ENCODE results near the gene SFTPD. TPM values are rescaled to one million over a fixed set of nuclear protein-coding genes. Genes with fewer than 3 reads are reported as not detected.
A peak's percentile ranks its signal among the peaks of the same experiment; 100 is the strongest.

The SFTPD gene
- total and polyA plus RNA-seq, 2 of the 8 experiments (the other 6 are each of a cell fraction or from before 2014, with no cell fraction given) = 0.21 to 0.54 TPM

DNA sequence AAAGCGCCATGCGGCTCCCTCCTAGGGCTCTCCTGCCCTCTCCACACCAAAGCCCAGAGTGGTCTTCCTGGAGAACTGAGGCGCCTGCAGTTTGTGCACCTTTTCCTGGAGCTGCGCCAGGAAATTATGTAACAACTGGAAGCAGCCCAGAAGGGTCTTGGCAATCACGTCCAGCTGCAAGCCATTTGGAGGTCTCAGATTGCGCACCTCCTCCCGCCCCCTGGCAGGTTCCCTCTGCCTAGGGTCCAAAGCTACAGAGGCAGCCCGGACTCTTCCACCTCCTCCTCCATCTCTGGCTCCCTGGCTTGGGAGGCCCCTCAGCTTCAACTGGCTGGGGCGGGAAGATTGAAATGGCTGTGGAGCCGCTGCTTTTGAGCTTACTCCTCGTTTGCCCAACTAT lies 34.0 kb upstream of the SFTPD start:
- peaks cover 7% of the 10 kb centered on the region; the same call in 1 of the 2 replicates for H3K23me2 ChIP-seq (ENCODE audit: low read depth, low read length)
- no peak for TF ChIP-seq SP4 (IDR thresholded peaks at IDR 0.05; ENCODE audit: low read length)
- TF ChIP-seq, protein P1, sequence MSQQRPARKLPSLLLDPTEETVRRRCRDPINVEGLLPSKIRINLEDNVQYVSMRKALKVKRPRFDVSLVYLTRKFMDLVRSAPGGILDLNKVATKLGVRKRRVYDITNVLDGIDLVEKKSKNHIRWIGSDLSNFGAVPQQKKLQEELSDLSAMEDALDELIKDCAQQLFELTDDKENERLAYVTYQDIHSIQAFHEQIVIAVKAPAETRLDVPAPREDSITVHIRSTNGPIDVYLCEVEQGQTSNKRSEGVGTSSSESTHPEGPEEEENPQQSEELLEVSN (IDR thresholded peaks at IDR 0.05) = no peak
- peaks cover 3 to 21% (median 16%) of the 10 kb centered on the region in 4 experiments for H3K27me3 ChIP-seq (replicated peaks in 1 of 4; ENCODE audit: control insufficient read depth in 3 of 4, extremely low read depth in 1 of 4, insufficient read depth in 3 of 4, low read length in 3 of 4)
- H2AFZ ChIP-seq (ENCODE audit: low read length) = no peak overlapping the region
- H2AK5ac ChIP-seq (ENCODE audit: low read depth, low read length) = no peak overlapping the region
- no peak for FAIRE-seq
- no peak overlapping the region for H4K91ac ChIP-seq (replicated peaks; ENCODE audit: insufficient read length, low read length)
- H4K8ac ChIP-seq (ENCODE audit: extremely low read depth, insufficient read depth, low read length) = no peak overlapping the region
- no peak overlapping the region for H3K27ac ChIP-seq (ENCODE audit: low read depth, low read length)
- no peak overlapping the region for H3K14ac ChIP-seq (ENCODE audit: insufficient read length)
- H3K4me2 ChIP-seq (ENCODE audit: insufficient read depth in 1 of 2, low read depth in 2 of 2, low read length in 2 of 2) = peak overlapping the region in 1 of 2 experiments; percentile 62; a peak in 1 of 4 replicates
- no peak overlapping the region for H2BK15ac ChIP-seq (ENCODE audit: low read length)
- H4K20me1 ChIP-seq (replicated peaks in 1 of 2; ENCODE audit: control insufficient read depth in 1 of 2, insufficient read depth in 2 of 2, low read length in 2 of 2) = no peaks in the 10 kb centered on the region
- H3K56ac ChIP-seq (replicated peaks; ENCODE audit: insufficient read length, low read depth, low read length) = no peak overlapping the region
- no peak overlapping the region for H2BK5ac ChIP-seq (ENCODE audit: low read depth, low read length)
- no peaks in the 10 kb centered on the region for H3K9me3 ChIP-seq (ENCODE audit: insufficient read depth in 2 of 2, low read depth in 1 of 2, low read length in 1 of 2)
- H3K23ac ChIP-seq (ENCODE audit: insufficient read length) = no peak overlapping the region
- no peaks in the 10 kb centered on the region for H3K36me3 ChIP-seq (ENCODE audit: control insufficient read depth in 2 of 4, insufficient read depth in 4 of 4, low read length in 3 of 4)
- peaks cover 0 to 4% (median 2%) of the 10 kb centered on the region in 4 experiments; a peak in 2 of 7 replicates for H3K4me1 ChIP-seq (replicated peaks in 1 of 4; ENCODE audit: control insufficient read depth in 3 of 4, insufficient read depth in 4 of 4, low read length in 3 of 4)
- ChIA-PET POLR2A (ENCODE audit: partially characterized antibody) (interaction anchor here (0.8 to 1.4 kb wide), 4 partner anchors 9 to 50 kb away, joined by 3 to 4 read pairs (median 3); no protein-coding TSS in a partner anchor), CTCF (ENCODE audit: partially characterized antibody) (interaction anchor here (0.8 to 1.5 kb wide), 4 partner anchors 11 to 144 kb away, joined by 3 to 6 read pairs (median 4); no protein-coding TSS in a partner anchor)
- no peak overlapping the region for H3K18ac ChIP-seq (ENCODE audit: extremely low read depth, low read length)
- no peaks in the 10 kb centered on the region for H3K79me1 ChIP-seq (ENCODE audit: low read depth, low read length)
- no peak overlapping the region for H3K9ac ChIP-seq (replicated peaks in 1 of 4; ENCODE audit: extremely low read depth in 1 of 4, low read depth in 3 of 4, low read length in 3 of 4)
- no peak overlapping the region; a peak in 1 of 8 replicates for H3K4me3 ChIP-seq (ENCODE audit: extremely low read depth in 1 of 4, insufficient read depth in 2 of 4, low read depth in 3 of 4, low read length in 4 of 4)
- H2BK12ac ChIP-seq (ENCODE audit: low read depth, low read length) = no peak overlapping the region
- H2BK20ac ChIP-seq (ENCODE audit: low read length) = no peak overlapping the region
- H4K5ac ChIP-seq (ENCODE audit: insufficient read length, low read depth, low read length) = no peak overlapping the region
- no peak for DNase-seq (ENCODE audit: low read depth in 1 of 2, low spot score in 2 of 2)
- WGBS, 2 experiments (ENCODE audit: extremely low coverage in 1 of 2, insufficient coverage in 1 of 2, insufficient read length in 1 of 2, insufficient replicate concordance in 2 of 2, low coverage in 1 of 2, low lambda C conversion rate in 2 of 2, missing lambda C conversion rate in 1 of 2) = 84% methylated on average over 9 of the region's 11 CpGs; no CpG with 5 or more reads in 1 of the 2 experiments
- H3K79me2 ChIP-seq (ENCODE audit: control insufficient read depth in 1 of 2, insufficient read depth in 2 of 2, low read length in 2 of 2) = no peaks in the 10 kb centered on the region
- no peak overlapping the region for H2BK120ac ChIP-seq (replicated peaks; ENCODE audit: low read depth, low read length)
- H3K4ac ChIP-seq (replicated peaks; ENCODE audit: insufficient read length, low read depth, low read length) = no peak overlapping the region
